Lung (tissue), 12 donors: ENCODE results near the gene TCP11L2. TPM values are rescaled to one million over a fixed set of nuclear protein-coding genes. Genes with fewer than 3 reads are reported as not detected.

Experiments used
- ATAC-seq: fragments of 200-7000 bp; cut with Tn5 transposase; one replicate; pipeline ENCODE4 v1.9.1; 2020; ENCODE audit warnings: moderate number of reproducible peaks; ENCODE audit not compliant: insufficient read depth, low FRiP score
- DNase-seq, 3 donors: peaks; one replicate each; pipeline ENCODE4 v3.0.0-alpha.2; 2013 to 2017
- H3K27ac ChIP-seq, 2 donors: one replicate each; pipeline ENCODE4 v1.5.1; 2013; ENCODE audit warnings: mild to moderate bottlenecking in 2 of 2, moderate library complexity in 2 of 2, control low read depth in 1 of 2, inconsistent platforms in 1 of 2, low read depth in 1 of 2, low read length in 1 of 2
- H3K27me3 ChIP-seq, 3 donors: one replicate each; pipeline ENCODE4 v1.5.1; 2013; ENCODE audit warnings: low read length in 2 of 3; ENCODE audit not compliant: control insufficient read depth in 3 of 3, insufficient read depth in 3 of 3
- H3K36me3 ChIP-seq, 4 donors: one replicate each; pipeline ENCODE4 v1.5.1; 2013; ENCODE audit warnings: low read length in 4 of 4, mild to moderate bottlenecking in 1 of 4, moderate library complexity in 1 of 4; ENCODE audit not compliant: control insufficient read depth in 4 of 4, insufficient read depth in 4 of 4
- H3K4me1 ChIP-seq, 5 donors: one replicate each; pipeline ENCODE4 v1.5.1; 2013; ENCODE audit warnings: low read length in 5 of 5, mild to moderate bottlenecking in 2 of 5, moderate library complexity in 1 of 5; ENCODE audit not compliant: control insufficient read depth in 5 of 5, insufficient read depth in 5 of 5
- H3K4me3 ChIP-seq: one replicate; pipeline ENCODE4 v1.5.1; 2013; ENCODE audit warnings: mild to moderate bottlenecking, control low read depth, moderate library complexity
- H3K9ac ChIP-seq, 2 donors: one replicate each; pipeline ENCODE4 v1.5.1; 2013; ENCODE audit warnings: low read length in 2 of 2, control low read depth in 1 of 2; ENCODE audit not compliant: insufficient read depth in 1 of 2
- H3K9me3 ChIP-seq, 4 donors: one replicate each; pipeline ENCODE4 v1.5.1; 2013; ENCODE audit warnings: low read length in 3 of 4, mild to moderate bottlenecking in 1 of 4, moderate library complexity in 1 of 4; ENCODE audit not compliant: control insufficient read depth in 4 of 4, insufficient read depth in 3 of 4
- CTCF ChIP-seq: IDR thresholded peaks from 2 replicates; pipeline ENCODE4 v1.5.1; 2012; ENCODE audit warnings: mild to moderate bottlenecking; ENCODE audit errors: control extremely low read depth, extremely low read depth
- WGBS, 2 donors: extraction: QIAGEN DNeasy Blood & Tissue Kit; methylation state at CpG; one replicate each; pipeline ENCODE4 v1.1.7; 2013; 5-methylcytosine and 5-hydroxymethylcytosine counted together
- polyA plus RNA-seq, 2 donors: library from polyadenylated mRNA; stranded (reverse); fragments of 200-250 nt; gene quantifications; one replicate each; pipeline ENCODE4 v1.2.1, GENCODE V29; 2013
- total RNA-seq, 2 donors: library from RNA; depleted of rRNA in 1 of 2; stranded (reverse); fragments of >200 nt in 1 of 2; gene quantifications; one replicate each; pipeline ENCODE4 v1.2.1, GENCODE V29; 2014 to 2021
- donor health status: control.
- donor health status: control.
- donor health status: Bipolar disorder and iron deficiency.
- donor health status: healthy.
- donor health status: DM: yes; HTN: yes; CAD: no.

Gene TCP11L2
- total and polyA plus RNA-seq, 4 donors: 4.9 to 78.5 (median 24.8) TPM

GRCh38 chr12:106274575-106275121 lies 27.9 kb upstream of the TCP11L2 start:
- Histone ChIP-seq H3K4me3 (no peak overlapping the region), H3K9ac (no peak overlapping the region), H3K4me1 (peaks cover 0 to 6% (median 2%) of the 10 kb centered on the region in 5 donors), H3K9me3 (no peaks in the 10 kb centered on the region), H3K27me3 (no peaks in the 10 kb centered on the region), H3K27ac (peak overlapping the region in 1 of 2 donors; percentile 39), H3K36me3 (no peaks in the 10 kb centered on the region)
- WGBS, 2 donors: 65 to 80% methylated on average over 7 of the region's 7 CpGs
- ATAC-seq: no peak
- no peak for TF ChIP-seq CTCF
- DNase-seq: peak; percentile 26 to 68 (median 44)

GRCh38 chr12:106275458-106275857 lies 27.1 kb upstream of the TCP11L2 start:
- no peak for ATAC-seq
- no peak for TF ChIP-seq CTCF
- Histone ChIP-seq H3K27me3 (no peaks in the 10 kb centered on the region), H3K27ac (peak overlapping the region in 1 of 2 donors; percentile 39), H3K9ac (no peak overlapping the region), H3K4me3 (no peak overlapping the region), H3K36me3 (no peaks in the 10 kb centered on the region), H3K9me3 (no peaks in the 10 kb centered on the region), H3K4me1 (peaks cover 0 to 6% (median 2%) of the 10 kb centered on the region in 5 donors)
- DNase-seq: no peak
- 79 to 86% methylated on average over 9 of the region's 9 CpGs for WGBS, 2 donors

GRCh38 chr12:106276032-106276740 lies 26.3 kb upstream of the TCP11L2 start:
- WGBS, 2 donors: 92 to 96% methylated on average over 4 of the region's 4 CpGs

More at GRCh38 chr12:106276032-106276740, 26.3 kb upstream of the TCP11L2 start:
- no peaks in the 10 kb centered on the region for H3K9me3 ChIP-seq
- H3K4me3 ChIP-seq: no peak overlapping the region
- TF ChIP-seq CTCF: no peak
- H3K4me1 ChIP-seq: peaks cover 0 to 6% (median 2%) of the 10 kb centered on the region in 5 donors
- no peak for DNase-seq
- no peaks in the 10 kb centered on the region for H3K27me3 ChIP-seq
- H3K36me3 ChIP-seq: no peaks in the 10 kb centered on the region
- no peak overlapping the region for H3K27ac ChIP-seq
- no peak for ATAC-seq
- no peak overlapping the region for H3K9ac ChIP-seq
